ENCODE measurements around the gene KATNBL1. TPM values are rescaled to one million over a fixed set of nuclear protein-coding genes. Genes with fewer than 3 reads are reported as not detected.

KATNBL1 gene
- total RNA-seq, 4 donors from 2014 or later: 28.6 to 60.7 (median 40.0) TPM

GRCh38 chr15:34101366-34102174 lies 108.3 kb downstream of the KATNBL1 start, which contains the start of the genes EMC7 and PGBD4:
TSS of gene EMC7 (minus strand) at chr15:34101862. CDS start at chr15:34101839, 23 bp downstream.
TSS of gene PGBD4 (plus strand) at chr15:34102083. CDS start at chr15:34102532, 449 bp downstream.
- peak within 1 kb of the TSS; percentile 81 to 91 (median 88) for H3K27ac ChIP-seq
- peak; percentile 100 for ATAC-seq
- peaks cover 0 to 50% (median 9%) of the 10 kb centered on the region in 3 donors for H3K4me1 ChIP-seq
- no peaks in the 10 kb centered on the region for H3K9me3 ChIP-seq
- H3K36me3 ChIP-seq: no peaks in the 10 kb centered on the region
- H3K27me3 ChIP-seq: no peaks in the 10 kb centered on the region
- 0% methylated on average over 3 of the region's 48 CpGs; no CpG with 5 or more reads in 1 of the 2 donors for WGBS, 2 donors (ENCODE audit: low coverage in 1 of 2)
- peak; percentile 69 to 73 for TF ChIP-seq POLR2A (IDR thresholded peaks at IDR 0.05)
- TF ChIP-seq POLR2AphosphoS5 (IDR thresholded peaks at IDR 0.05): peak; percentile 94
- TF ChIP-seq CTCF (IDR thresholded peaks at IDR 0.05): peak in 1 of 4 experiments; percentile 11
- no peak for TF ChIP-seq EP300 (IDR thresholded peaks at IDR 0.05)
- H3K4me3 ChIP-seq: peak within 1 kb of the TSS; percentile 88 to 90

GRCh38 chr15:34099914-34100313 lies 110.0 kb downstream of the KATNBL1 start:
- TF ChIP-seq EP300 (IDR thresholded peaks at IDR 0.05): no peak
- TF ChIP-seq POLR2A (IDR thresholded peaks at IDR 0.05): no peak
- TF ChIP-seq CTCF (IDR thresholded peaks at IDR 0.05): no peak
- no peak for TF ChIP-seq POLR2AphosphoS5 (IDR thresholded peaks at IDR 0.05)
- peaks cover 0 to 50% (median 9%) of the 10 kb centered on the region in 3 donors for H3K4me1 ChIP-seq
- H3K9me3 ChIP-seq: no peaks in the 10 kb centered on the region
- 92 to 95% methylated on average over 4 to 5 of the region's 5 CpGs for WGBS, 2 donors (ENCODE audit: low coverage in 1 of 2)
- H3K27ac ChIP-seq: no peak overlapping the region
- peaks cover 0 to 16% of the 10 kb centered on the region in 2 donors for H3K36me3 ChIP-seq
- no peak for ATAC-seq
- no peaks in the 10 kb centered on the region for H3K27me3 ChIP-seq
- no peak overlapping the region for H3K4me3 ChIP-seq

Other genes starting within 250 kb of the KATNBL1 start
- gene CHRM5, start 241.6 kb downstream of the KATNBL1 start, total RNA-seq: not detected
- 10 to 100 TPM; 14.8 to 38.7 (median 26.9) TPM for gene AVEN, start 170.9 kb downstream of the KATNBL1 start, total RNA-seq
- 10 to 100 TPM; 34.6 to 49.2 (median 43.2) TPM for gene EMC7, start 108.2 kb downstream of the KATNBL1 start, total RNA-seq
- gene PGBD4, start 108.0 kb downstream of the KATNBL1 start, total RNA-seq: 1 to 10 TPM in 3 of 4 donors, under 1 TPM in 1; 0.82 to 1.6 (median 1.4) TPM
- gene EMC4, start 14.9 kb upstream of the KATNBL1 start, total RNA-seq: 100 to 1,000 TPM; 138 to 173 (median 161) TPM
- gene SLC12A6, start 127.7 kb upstream of the KATNBL1 start, total RNA-seq: 10 to 100 TPM; 12.0 to 19.0 (median 15.7) TPM
- gene NOP10, start 133.0 kb upstream of the KATNBL1 start, total RNA-seq: 100 to 1,000 TPM in 2 of 4 donors, 10 to 100 TPM in 2; 93.3 to 128 (median 108) TPM
- under 1 TPM in 1 of 4 donors, not detected in 3; 0.12 TPM for gene NUTM1, start 133.2 kb upstream of the KATNBL1 start, total RNA-seq
- gene LPCAT4, start 157.1 kb upstream of the KATNBL1 start, total RNA-seq: 10 to 100 TPM in 3 of 4 donors, 1 to 10 TPM in 1; 6.8 to 13.5 (median 10.7) TPM
- gene GOLGA8A, start 227.7 kb upstream of the KATNBL1 start, total RNA-seq: 10 to 100 TPM in 3 of 4 donors, 1 to 10 TPM in 1; 6.0 to 66.5 (median 27.1) TPM